Effector memory CD8-positive, alpha-beta T cell (primary cell): ENCODE results near the gene NOTCH1.
"Not testable (repeated sequence)": the region's sequence is repeated elsewhere in the genome, so short reads cannot be mapped to it uniquely, and the experiment has no call there.

Experiments
- ATAC-seq: fragments of 150-1000 bp; cut with Tn5 transposase; replicated peaks from 2 replicates; pipeline ENCODE4 v1.10.0; 2021; ENCODE audit warnings: mild to moderate bottlenecking, moderate library complexity
- DNase-seq, 3 experiments: peaks; one replicate each; pipeline ENCODE4 v3.0.0; 2021
- H3K27ac Mint-ChIP-seq, 2 donors: one replicate each; pipeline ENCODE4 v1.8.0; 2022; ENCODE audit warnings: mild to moderate bottlenecking in 2 of 2, mixed read lengths in 2 of 2, moderate library complexity in 2 of 2
- H3K27me3 Mint-ChIP-seq, 2 donors: one replicate each; pipeline ENCODE4 v1.8.0; 2022; ENCODE audit warnings: mixed read lengths in 2 of 2
- H3K36me3 Mint-ChIP-seq: one replicate; pipeline ENCODE4 v1.8.0; 2022; ENCODE audit warnings: mild to moderate bottlenecking, moderate library complexity, mixed read lengths; ENCODE audit not compliant: insufficient read depth
- H3K4me1 Mint-ChIP-seq, 2 donors: one replicate each; pipeline ENCODE4 v1.8.0; 2022; ENCODE audit warnings: low read depth in 2 of 2, mixed read lengths in 2 of 2
- H3K4me3 Mint-ChIP-seq, 2 donors: one replicate each; pipeline ENCODE4 v1.8.0; 2022; ENCODE audit warnings: mild to moderate bottlenecking in 2 of 2, mixed read lengths in 2 of 2, moderate library complexity in 2 of 2
- H3K9me3 Mint-ChIP-seq, 2 donors: one replicate each; pipeline ENCODE4 v1.8.0; 2022; ENCODE audit warnings: mixed read lengths in 2 of 2

The NOTCH1 gene

GRCh38 chr9:136565086-136565714, 19.4 kb upstream of the NOTCH1 start:
- Mint-ChIP-seq H3K4me3 (no peak overlapping the region), H3K27ac (no peak overlapping the region), H3K9me3 (no peaks in the 10 kb centered on the region), H3K36me3 (no peaks in the 10 kb centered on the region), H3K27me3 (no peaks in the 10 kb centered on the region), H3K4me1 (peaks cover 0 to 8% of the 10 kb centered on the region in 2 donors)
- ATAC-seq (no peak), DNase-seq (no peak)

- Mint-ChIP-seq H3K4me1 (peaks cover 0 to 4% of the 10 kb centered on the region in 2 donors), H3K27ac (no peak overlapping the region), H3K27me3 (no peaks in the 10 kb centered on the region), H3K4me3 (no peak overlapping the region), H3K36me3 (no peaks in the 10 kb centered on the region), H3K9me3 (no peaks in the 10 kb centered on the region)
- DNase-seq (no peak), ATAC-seq (peak; percentile 41)
Measured at GRCh38 chr9:136564379-136564988, 18.6 kb upstream of the NOTCH1 start.

- Mint-ChIP-seq H3K27ac (no peak overlapping the region), H3K27me3 (no peaks in the 10 kb centered on the region), H3K36me3 (no peaks in the 10 kb centered on the region), H3K4me1 (peaks cover 0 to 2% of the 10 kb centered on the region in 2 donors), H3K4me3 (no peak overlapping the region), H3K9me3 (no peaks in the 10 kb centered on the region)
- ATAC-seq (no peak), DNase-seq (no peak)
Measured at GRCh38 chr9:136563646-136564325, 17.9 kb upstream of the NOTCH1 start.

- Mint-ChIP-seq H3K27me3 (no peaks in the 10 kb centered on the region), H3K36me3 (no peaks in the 10 kb centered on the region), H3K4me1 (peaks cover 4 to 6% of the 10 kb centered on the region in 2 donors), H3K4me3 (no peak overlapping the region), H3K9me3 (no peaks in the 10 kb centered on the region), H3K27ac (no peak overlapping the region)
- no peak for DNase-seq
- no peak for ATAC-seq
Measured at GRCh38 chr9:136562746-136563495, 17.1 kb upstream of the NOTCH1 start.

GRCh38 chr9:136561779-136562178, 15.9 kb upstream of the NOTCH1 start:
- Mint-ChIP-seq H3K27me3 (no peaks in the 10 kb centered on the region), H3K36me3 (no peaks in the 10 kb centered on the region), H3K4me3 (no peak overlapping the region), H3K4me1 (peaks cover 4 to 6% of the 10 kb centered on the region in 2 donors), H3K27ac (no peak overlapping the region), H3K9me3 (no peaks in the 10 kb centered on the region)
- no peak for DNase-seq
- ATAC-seq: no peak

GRCh38 chr9:136560586-136560985, 14.7 kb upstream of the NOTCH1 start:
- ATAC-seq: no peak
- H3K9me3 Mint-ChIP-seq: no peaks in the 10 kb centered on the region
- H3K27me3 Mint-ChIP-seq: no peaks in the 10 kb centered on the region
- no peak overlapping the region for H3K4me3 Mint-ChIP-seq
- H3K27ac Mint-ChIP-seq: no peak overlapping the region
- no peak for DNase-seq
- no peaks in the 10 kb centered on the region for H3K36me3 Mint-ChIP-seq
- peaks cover 4 to 6% of the 10 kb centered on the region in 2 donors for H3K4me1 Mint-ChIP-seq

- not testable (repeated sequence) for DNase-seq, H3K4me1 Mint-ChIP-seq, H3K27me3 Mint-ChIP-seq, H3K4me3 Mint-ChIP-seq, H3K9me3 Mint-ChIP-seq, H3K27ac Mint-ChIP-seq, H3K36me3 Mint-ChIP-seq, ATAC-seq
Measured at GRCh38 chr9:136559371-136559770, 13.5 kb upstream of the NOTCH1 start.

- not testable (repeated sequence) for H3K27me3 Mint-ChIP-seq, DNase-seq, H3K4me3 Mint-ChIP-seq, H3K4me1 Mint-ChIP-seq, H3K9me3 Mint-ChIP-seq, H3K27ac Mint-ChIP-seq, ATAC-seq, H3K36me3 Mint-ChIP-seq
Measured at GRCh38 chr9:136558846-136559245, 13.0 kb upstream of the NOTCH1 start.

- Mint-ChIP-seq H3K36me3 (no peaks in the 10 kb centered on the region), H3K4me1 (peaks cover 4 to 5% of the 10 kb centered on the region in 2 donors), H3K27me3 (no peaks in the 10 kb centered on the region), H3K9me3 (no peaks in the 10 kb centered on the region), H3K27ac (no peak overlapping the region), H3K4me3 (no peak overlapping the region)
- ATAC-seq: no peak
- DNase-seq: no peak
Measured at GRCh38 chr9:136558373-136558772, 12.5 kb upstream of the NOTCH1 start.

- Mint-ChIP-seq H3K27me3 (no peaks in the 10 kb centered on the region), H3K4me1 (peaks cover 4 to 9% of the 10 kb centered on the region in 2 donors), H3K9me3 (no peaks in the 10 kb centered on the region), H3K36me3 (no peaks in the 10 kb centered on the region), H3K4me3 (no peak overlapping the region), H3K27ac (no peak overlapping the region)
- DNase-seq (no peak), ATAC-seq (no peak)
Measured at GRCh38 chr9:136557036-136557435, 11.2 kb upstream of the NOTCH1 start.

GRCh38 chr9:136556166-136556565, 10.3 kb upstream of the NOTCH1 start:
- Mint-ChIP-seq H3K27me3 (no peaks in the 10 kb centered on the region), H3K36me3 (no peaks in the 10 kb centered on the region), H3K4me1 (peaks cover 4 to 9% of the 10 kb centered on the region in 2 donors), H3K4me3 (no peak overlapping the region), H3K27ac (peak overlapping the region in 1 of 2 donors; percentile 70), H3K9me3 (no peaks in the 10 kb centered on the region)
- DNase-seq: no peak
- no peak for ATAC-seq

- no peaks in the 10 kb centered on the region for H3K36me3 Mint-ChIP-seq
- H3K27me3 Mint-ChIP-seq: no peaks in the 10 kb centered on the region
- ATAC-seq: no peak
- DNase-seq: no peak
- no peak overlapping the region for H3K27ac Mint-ChIP-seq
- peaks cover 4 to 9% of the 10 kb centered on the region in 2 donors for H3K4me1 Mint-ChIP-seq
- H3K4me3 Mint-ChIP-seq: no peak overlapping the region
- no peaks in the 10 kb centered on the region for H3K9me3 Mint-ChIP-seq
Measured at GRCh38 chr9:136554870-136555269, 9.0 kb upstream of the NOTCH1 start.

GRCh38 chr9:136553581-136553980, 7.7 kb upstream of the NOTCH1 start:
- Mint-ChIP-seq H3K27ac (no peak overlapping the region), H3K36me3 (no peaks in the 10 kb centered on the region), H3K4me1 (peaks cover 3 to 7% of the 10 kb centered on the region in 2 donors), H3K9me3 (no peaks in the 10 kb centered on the region), H3K4me3 (no peak overlapping the region), H3K27me3 (no peaks in the 10 kb centered on the region)
- no peak for DNase-seq
- no peak for ATAC-seq
